Adrenal gland (tissue), 19 donors: ENCODE measurements around the gene ATP5MC3. TPM values are rescaled to one million over a fixed set of nuclear protein-coding genes. Genes with fewer than 3 reads are reported as not detected.
"Not testable (repeated sequence)": the region's sequence is repeated elsewhere in the genome, so short reads cannot be mapped to it uniquely, and the experiment has no call there.

Source experiments
- DNase-seq, 7 donors: peaks; one replicate each; pipeline ENCODE4 v3.0.0-alpha.2; 2019 to 2020
- H3K27ac ChIP-seq, 5 donors: fragments of 200-600 bp; sonication (generic) in 4 of 5; 1 replicate in 3 of 5; 2 replicates in 2 of 5; pipeline versions ENCODE4 v1.5.1 to v1.8.0; 2016 to 2020; ENCODE audit warnings: mild to moderate bottlenecking in 1 of 5
- H3K27me3 ChIP-seq: fragments of 200-600 bp; 2 replicates; pipeline ENCODE4 v1.8.0; 2021
- H3K36me3 ChIP-seq, 2 donors: fragments of 200-600 bp; replicated peaks in 1 of 2; 1 replicate in 1 of 2; 2 replicates in 1 of 2; pipeline versions ENCODE4 v1.5.1 to v1.8.0; 2018 to 2022
- H3K4me1 ChIP-seq, 2 donors: fragments of 200-600 bp; replicated peaks in 1 of 2; 1 replicate in 1 of 2; 2 replicates in 1 of 2; pipeline versions ENCODE4 v1.5.1 to v1.8.0; 2018 to 2021
- H3K4me3 ChIP-seq, 4 donors: fragments of 200-600 bp; sonication (generic) in 3 of 4; one replicate each; pipeline ENCODE4 v1.5.1; 2016 to 2018
- H3K9me3 ChIP-seq, 3 donors: fragments of 200-600 bp; sonication (generic) in 1 of 3; replicated peaks in 1 of 3; 1 replicate in 2 of 3; 2 replicates in 1 of 3; pipeline versions ENCODE4 v1.5.1 to v1.8.0; 2016 to 2021
- POLR2A ChIP-seq, 2 donors: fragments of 450-650 bp; IDR thresholded peaks; one replicate each; pipeline ENCODE4 v1.6.1; 2017; ENCODE audit warnings: antibody characterized with exemption in 2 of 2, mild to moderate bottlenecking in 2 of 2, moderate library complexity in 1 of 2
- WGBS, 4 donors: extraction: QIAGEN DNeasy Blood & Tissue Kit in 2 of 4; methylation state at CpG; one replicate each; pipeline versions ENCODE4 v1.1.5 to v1.1.7; 2013 to 2017; 5-methylcytosine and 5-hydroxymethylcytosine counted together
- intact Hi-C, 2 donors: fragments of 100-400 bp; cut with DNase I; formaldehyde crosslinking; loops; one replicate each; pipeline versions ENCODE4 v1.14.1 to v1.15.0; 2022 to 2023
- long read RNA-seq, 10 donors: library from polyadenylated mRNA in 3 of 10; unstranded in 2 of 10; stranded (forward) in 1 of 10; transcript quantifications; one replicate each; pipeline ENCODE4 v2.0.0 and lab custom pipeline, GENCODE V29; 2021 to 2026
- polyA plus RNA-seq, 3 donors: library from polyadenylated mRNA; stranded (reverse); fragments of 200-250 nt in 2 of 3; fragments of 350-450 nt in 1 of 3; fragmentation: Illumina TruSeq in 1 of 3; extraction: RNeasy Lipid Tissue Mini Kit (QIAGEN cat#74804) in 1 of 3; gene quantifications; one replicate each; pipeline ENCODE4 v1.2.3, GENCODE V29; 2013 to 2014
- total RNA-seq, 9 donors: library from RNA; depleted of rRNA in 4 of 9; stranded (reverse); fragments of >200 nt in 4 of 9; fragments of 120-200 nt in 1 of 9; fragmentation: NEBNext Ultra II Directional in 1 of 9; extraction: Animal tissue kit (Norgen Biotek cat#: 25700) in 1 of 9; gene quantifications; one replicate each; pipeline versions ENCODE4 v1.1.0 to v1.2.4, GENCODE V29; 2013 to 2023
- TF ChIP-seq, protein P1 (sequence below), 6 experiments: fragments of 450-650 bp in 4 of 6; fragments of 200-600 bp in 2 of 6; sonication (generic) in 1 of 6; IDR thresholded peaks; 1 replicate in 5 of 6; 2 replicates in 1 of 6; pipeline versions ENCODE4 v1.5.1 to v1.8.0; 2016 to 2021; ENCODE audit warnings: antibody characterized with exemption in 6 of 6, mild to moderate bottlenecking in 2 of 6, moderate library complexity in 1 of 6
- donor health status: healthy with polysubstance abuse.
- donor health status: Bipolar disorder and iron deficiency.
- donor health status: DM: yes; HTN: yes; CAD: no.
- donor health status: DM: no; HTN: no; CAD: no.
- donor health status: DM: no; HTN: no; CAD: no.
- donor health status: DM: yes; HTN: yes; CAD: no.

The ATP5MC3 gene
- total RNA-seq (100 to 1,000 TPM; 104 to 249 (median 193) TPM), polyA plus RNA-seq (100 to 1,000 TPM; 100 to 273 (median 152) TPM)
- long read RNA-seq, donor 1, full-length matches to known transcripts: 295 of 491 reads
- long read RNA-seq, donor 1, partial matches to known transcripts: 116 of 491 reads
- long read RNA-seq, donor 1, other reads (novel, unspliced or antisense): 80 of 491 reads
- long read RNA-seq, donor 2, full-length matches to known transcripts: 170 of 238 reads
- long read RNA-seq, donor 2, partial matches to known transcripts: 37 of 238 reads
- long read RNA-seq, donor 2, other reads (novel, unspliced or antisense): 31 of 238 reads
- long read RNA-seq, donor 3, full-length matches to known transcripts: 193 of 337 reads
- long read RNA-seq, donor 3, partial matches to known transcripts: 116 of 337 reads
- long read RNA-seq, donor 3, other reads (novel, unspliced or antisense): 28 of 337 reads
- long read RNA-seq, donor 4, full-length matches to known transcripts: 292 of 298 reads
- long read RNA-seq, donor 4, partial matches to known transcripts: 2 of 298 reads
- long read RNA-seq, donor 4, other reads (novel, unspliced or antisense): 4 of 298 reads
- long read RNA-seq, donor 5, full-length matches to known transcripts: 272 of 284 reads
- long read RNA-seq, donor 5, partial matches to known transcripts: 5 of 284 reads
- long read RNA-seq, donor 5, other reads (novel, unspliced or antisense): 7 of 284 reads
- long read RNA-seq, donor 6, full-length matches to known transcripts: 311 of 318 reads
- long read RNA-seq, donor 6, partial matches to known transcripts: 2 of 318 reads
- long read RNA-seq, donor 6, other reads (novel, unspliced or antisense): 5 of 318 reads
- long read RNA-seq, donor 7, full-length matches to known transcripts: 159 of 269 reads
- long read RNA-seq, donor 7, partial matches to known transcripts: 87 of 269 reads
- long read RNA-seq, donor 7, other reads (novel, unspliced or antisense): 23 of 269 reads
- long read RNA-seq, donor 8, full-length matches to known transcripts: 260 of 356 reads
- long read RNA-seq, donor 8, partial matches to known transcripts: 57 of 356 reads
- long read RNA-seq, donor 8, other reads (novel, unspliced or antisense): 39 of 356 reads
- long read RNA-seq, donor 9, full-length matches to known transcripts: 183 of 334 reads
- long read RNA-seq, donor 9, partial matches to known transcripts: 118 of 334 reads
- long read RNA-seq, donor 9, other reads (novel, unspliced or antisense): 33 of 334 reads
- long read RNA-seq, donor 10, full-length matches to known transcripts: 99 of 142 reads
- long read RNA-seq, donor 10, partial matches to known transcripts: 27 of 142 reads
- long read RNA-seq, donor 10, other reads (novel, unspliced or antisense): 16 of 142 reads

DNA sequence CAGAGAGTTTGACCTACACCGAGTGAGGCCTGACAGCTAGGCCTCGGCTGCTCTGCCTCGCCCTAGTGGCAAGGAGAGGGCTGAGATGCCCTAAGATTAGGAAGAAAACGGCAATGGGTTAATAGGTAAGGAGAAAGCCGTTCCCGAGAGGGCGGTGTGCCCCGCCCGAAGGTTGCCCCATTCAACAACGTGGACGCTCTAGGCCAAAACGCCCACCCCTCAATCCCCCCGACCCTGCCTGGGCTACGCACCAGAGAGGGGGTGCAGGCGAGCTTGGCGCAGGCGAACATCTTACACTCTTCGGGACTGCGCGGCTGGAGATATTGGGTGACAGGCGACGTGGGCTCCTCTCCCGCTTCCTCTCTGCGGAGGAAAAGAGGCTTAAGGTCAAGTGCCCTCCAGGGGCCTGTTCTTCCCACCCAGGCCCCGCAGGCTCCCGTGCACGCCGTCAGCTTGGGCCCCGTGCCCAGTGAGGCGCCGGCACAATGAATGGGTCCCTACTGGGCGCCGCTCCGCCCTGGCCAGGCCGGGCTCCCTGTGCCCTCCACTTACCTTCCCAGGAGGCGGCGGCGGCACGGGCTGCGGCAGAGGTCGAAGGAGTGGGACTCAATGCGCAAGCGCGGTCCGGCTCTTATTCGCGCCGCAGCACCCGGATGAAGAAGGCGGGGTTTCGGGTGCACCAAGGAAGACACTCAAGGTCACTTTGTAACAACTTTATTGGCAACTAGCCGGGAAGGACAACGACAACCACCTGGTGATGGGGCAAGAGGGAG is at the start of gene ATP5MC3:
Gene ATP5MC3 (minus strand): TSS at position 607 of the 773 bp plus-strand sequence. CDS start 317 bp downstream, at position 290.
- WGBS, 4 donors: 0 to 1% (median 0%) methylated on average over 6 to 53 of the region's 53 CpGs
- Histone ChIP-seq H3K4me3 (peak within 1 kb of the TSS; percentile 77 to 96 (median 84)), H3K27me3 (no peaks in the 10 kb centered on the region), H3K36me3 (peaks cover 0 to 32% of the 10 kb centered on the region in 2 donors), H3K4me1 (peaks cover 7 to 23% of the 10 kb centered on the region in 2 donors), H3K9me3 (no peaks in the 10 kb centered on the region), H3K27ac (peak within 1 kb of the TSS; percentile 83 to 93 (median 87))
- TF ChIP-seq, protein P1, sequence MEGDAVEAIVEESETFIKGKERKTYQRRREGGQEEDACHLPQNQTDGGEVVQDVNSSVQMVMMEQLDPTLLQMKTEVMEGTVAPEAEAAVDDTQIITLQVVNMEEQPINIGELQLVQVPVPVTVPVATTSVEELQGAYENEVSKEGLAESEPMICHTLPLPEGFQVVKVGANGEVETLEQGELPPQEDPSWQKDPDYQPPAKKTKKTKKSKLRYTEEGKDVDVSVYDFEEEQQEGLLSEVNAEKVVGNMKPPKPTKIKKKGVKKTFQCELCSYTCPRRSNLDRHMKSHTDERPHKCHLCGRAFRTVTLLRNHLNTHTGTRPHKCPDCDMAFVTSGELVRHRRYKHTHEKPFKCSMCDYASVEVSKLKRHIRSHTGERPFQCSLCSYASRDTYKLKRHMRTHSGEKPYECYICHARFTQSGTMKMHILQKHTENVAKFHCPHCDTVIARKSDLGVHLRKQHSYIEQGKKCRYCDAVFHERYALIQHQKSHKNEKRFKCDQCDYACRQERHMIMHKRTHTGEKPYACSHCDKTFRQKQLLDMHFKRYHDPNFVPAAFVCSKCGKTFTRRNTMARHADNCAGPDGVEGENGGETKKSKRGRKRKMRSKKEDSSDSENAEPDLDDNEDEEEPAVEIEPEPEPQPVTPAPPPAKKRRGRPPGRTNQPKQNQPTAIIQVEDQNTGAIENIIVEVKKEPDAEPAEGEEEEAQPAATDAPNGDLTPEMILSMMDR (IDR thresholded peaks at IDR 0.05): no peak
- TF ChIP-seq POLR2A (IDR thresholded peaks at IDR 0.05): peak; percentile 85 to 88
- intact Hi-C loops: loop anchor here (10.0 kb wide), 2 partner anchors 46 to 66 kb away; no protein-coding TSS in a partner anchor
- DNase-seq: peak; percentile 92 to 98 (median 95)

DNA sequence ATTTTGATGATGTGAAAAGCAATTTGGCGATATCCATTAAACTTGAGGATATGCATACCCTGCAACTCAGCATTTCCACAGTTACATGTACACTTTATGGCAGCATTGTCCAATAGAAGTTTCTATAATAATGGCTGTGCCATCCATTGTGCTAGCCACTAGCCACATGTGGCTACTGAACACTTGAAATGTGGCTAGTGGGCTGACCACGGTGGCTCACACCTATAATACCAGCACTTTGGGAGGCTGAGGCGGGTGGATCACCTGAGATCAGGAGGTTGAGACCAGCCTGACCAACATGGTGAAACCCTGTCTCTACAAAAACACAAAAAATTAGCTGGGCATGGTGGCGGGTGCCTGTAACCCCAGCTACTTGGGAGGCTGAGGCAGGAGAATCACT is 47.1 kb upstream of the ATP5MC3 start:
- peaks cover 15% of the 10 kb centered on the region for H3K27me3 ChIP-seq
- intact Hi-C loops: not testable (repeated sequence)
- WGBS, 4 donors: 64 to 72% (median 71%) methylated on average over 4 of the region's 4 CpGs

DNA sequence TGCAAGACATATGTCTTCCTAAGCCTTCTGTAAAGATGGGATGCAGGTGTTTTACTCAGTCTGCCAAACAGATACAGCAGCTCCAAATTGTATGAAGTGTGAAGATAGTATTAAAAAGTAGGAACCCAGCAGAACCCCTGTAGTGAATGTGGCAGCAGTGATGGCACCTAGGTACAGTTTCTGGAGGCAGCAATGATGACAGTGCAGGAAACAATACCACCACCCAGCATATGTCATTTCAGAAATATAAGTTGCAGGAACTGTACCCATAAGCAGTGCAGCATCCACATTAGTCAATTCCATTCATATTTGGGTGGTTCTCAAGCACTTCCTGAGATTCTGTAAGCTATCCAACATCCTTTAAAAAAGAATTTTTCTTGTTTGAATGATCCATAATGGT is 46.7 kb upstream of the ATP5MC3 start:
- H3K27ac ChIP-seq: no peak overlapping the region
- intact Hi-C loops: no loop called here
- no peak overlapping the region for H3K4me3 ChIP-seq
- DNase-seq: no peak
- TF ChIP-seq, protein P1 (IDR thresholded peaks at IDR 0.05): no peak
- TF ChIP-seq POLR2A (IDR thresholded peaks at IDR 0.05): no peak
- no peaks in the 10 kb centered on the region for H3K36me3 ChIP-seq
- H3K4me1 ChIP-seq: no peaks in the 10 kb centered on the region
- H3K27me3 ChIP-seq: peaks cover 15% of the 10 kb centered on the region
- no peaks in the 10 kb centered on the region for H3K9me3 ChIP-seq

More for the DNA sequence above, 47.1 kb upstream of the ATP5MC3 start:
- H3K4me1 ChIP-seq, H3K36me3 ChIP-seq, H3K4me3 ChIP-seq, DNase-seq, H3K9me3 ChIP-seq, H3K27ac ChIP-seq: not testable (repeated sequence)

DNA sequence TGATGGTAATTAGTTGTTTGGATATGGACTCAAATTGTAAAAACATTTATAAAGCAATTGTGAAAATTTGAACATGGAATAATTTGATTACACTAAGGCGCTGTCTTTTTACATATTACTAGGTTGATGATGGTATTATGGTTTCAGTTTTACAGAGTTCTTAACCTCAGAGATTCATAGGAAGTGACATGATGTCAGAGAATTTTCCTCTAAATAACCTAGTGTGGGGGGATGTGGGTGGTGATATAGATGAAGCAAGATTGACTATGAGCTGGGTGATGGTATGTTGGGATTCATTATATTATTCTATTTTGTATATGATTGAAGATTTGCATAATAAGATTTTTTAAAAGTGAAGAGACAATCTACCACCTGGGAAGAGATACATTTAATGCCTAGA is 45.9 kb upstream of the ATP5MC3 start:
- Histone ChIP-seq H3K4me3 (no peak overlapping the region), H3K4me1 (no peaks in the 10 kb centered on the region), H3K9me3 (no peaks in the 10 kb centered on the region), H3K27me3 (peaks cover 15% of the 10 kb centered on the region), H3K36me3 (no peaks in the 10 kb centered on the region), H3K27ac (no peak overlapping the region)
- DNase-seq: no peak
- 86 to 93% (median 90%) methylated on average over 1 of the region's 1 CpG for WGBS, 4 donors
- TF ChIP-seq, protein P1 (IDR thresholded peaks at IDR 0.05): no peak
- no peak for TF ChIP-seq POLR2A (IDR thresholded peaks at IDR 0.05)
- intact Hi-C loops: no loop called here
